Mesothelial cell of epicardium (in vitro differentiated cells): ENCODE measurements around the gene PPP1R13L. TPM values are rescaled to one million over a fixed set of nuclear protein-coding genes. Genes with fewer than 3 reads are reported as not detected.

ENCODE experiments used
- DNase-seq, 2 experiments: peaks; one replicate each; pipeline ENCODE4 v3.0.0; 2021; ENCODE audit warnings: low spot score in 2 of 2; ENCODE audit not compliant: unreplicated experiment in 2 of 2
- H3K27ac Mint-ChIP-seq: 2 replicates; pipeline ENCODE4 v1.8.0; 2021; ENCODE audit warnings: mixed read lengths
- H3K27me3 Mint-ChIP-seq: 2 replicates; pipeline ENCODE4 v1.8.0; 2021; ENCODE audit warnings: low read depth, mixed read lengths
- H3K36me3 Mint-ChIP-seq: 2 replicates; pipeline ENCODE4 v1.8.0; 2021; ENCODE audit warnings: mixed read lengths
- H3K4me1 Mint-ChIP-seq: 2 replicates; pipeline ENCODE4 v1.8.0; 2021; ENCODE audit warnings: mixed read lengths
- H3K4me3 Mint-ChIP-seq: 2 replicates; pipeline ENCODE4 v1.8.0; 2021; ENCODE audit warnings: mild to moderate bottlenecking, moderate library complexity, mixed read lengths
- H3K9me3 Mint-ChIP-seq: 2 replicates; pipeline ENCODE4 v1.8.0; 2021; ENCODE audit warnings: mixed read lengths
- CTCF ChIP-seq: fragments of 200-600 bp; sonication (generic); IDR thresholded peaks from one replicate; pipeline ENCODE4 v1.5.0; 2021; ENCODE audit warnings: antibody characterized with exemption; ENCODE audit not compliant: unreplicated experiment
- total RNA-seq: library from RNA; stranded (reverse); gene quantifications from 3 replicates; pipeline ENCODE4 v1.2.1, GENCODE V29; 2021

Gene PPP1R13L
- total RNA-seq, 1 donor from 2014 or later, result 64.0 TPM

GRCh38 chr19:45420356-45420755 is 15.5 kb upstream of the PPP1R13L start:
- no peak overlapping the region for H3K27ac Mint-ChIP-seq
- H3K36me3 Mint-ChIP-seq, result peaks cover 21% of the 10 kb centered on the region
- H3K27me3 Mint-ChIP-seq, result no peaks in the 10 kb centered on the region
- peaks cover 26% of the 10 kb centered on the region for H3K4me1 Mint-ChIP-seq
- DNase-seq, result no peak
- no peaks in the 10 kb centered on the region for H3K9me3 Mint-ChIP-seq
- TF ChIP-seq CTCF, result no peak
- H3K4me3 Mint-ChIP-seq, result no peak overlapping the region

GRCh38 chr19:45419895-45420294 is 15.0 kb upstream of the PPP1R13L start:
- Mint-ChIP-seq H3K36me3 (peaks cover 21% of the 10 kb centered on the region), H3K4me1 (peaks cover 26% of the 10 kb centered on the region), H3K27ac (no peak overlapping the region), H3K27me3 (no peaks in the 10 kb centered on the region), H3K9me3 (no peaks in the 10 kb centered on the region), H3K4me3 (no peak overlapping the region)
- no peak for TF ChIP-seq CTCF
- no peak for DNase-seq

GRCh38 chr19:45419396-45419795 is 14.5 kb upstream of the PPP1R13L start:
- no peak overlapping the region for H3K27ac Mint-ChIP-seq
- H3K4me1 Mint-ChIP-seq, result peaks cover 22% of the 10 kb centered on the region
- no peak for TF ChIP-seq CTCF
- H3K4me3 Mint-ChIP-seq, result no peak overlapping the region
- H3K27me3 Mint-ChIP-seq, result no peaks in the 10 kb centered on the region
- no peaks in the 10 kb centered on the region for H3K9me3 Mint-ChIP-seq
- no peak for DNase-seq
- peaks cover 25% of the 10 kb centered on the region for H3K36me3 Mint-ChIP-seq

GRCh38 chr19:45418802-45419201 is 13.9 kb upstream of the PPP1R13L start:
- Mint-ChIP-seq H3K4me1 (peaks cover 16% of the 10 kb centered on the region), H3K36me3 (peaks cover 29% of the 10 kb centered on the region), H3K27ac (no peak overlapping the region), H3K27me3 (no peaks in the 10 kb centered on the region), H3K9me3 (no peaks in the 10 kb centered on the region), H3K4me3 (no peak overlapping the region)
- no peak for TF ChIP-seq CTCF
- DNase-seq, result no peak

GRCh38 chr19:45417151-45417550 is 12.3 kb upstream of the PPP1R13L start:
- no peaks in the 10 kb centered on the region for H3K27me3 Mint-ChIP-seq
- H3K36me3 Mint-ChIP-seq, result peaks cover 39% of the 10 kb centered on the region
- no peak overlapping the region for H3K27ac Mint-ChIP-seq
- no peak overlapping the region for H3K4me3 Mint-ChIP-seq
- DNase-seq, result no peak
- H3K9me3 Mint-ChIP-seq, result no peaks in the 10 kb centered on the region
- peaks cover 3% of the 10 kb centered on the region for H3K4me1 Mint-ChIP-seq
- TF ChIP-seq CTCF, result no peak

GRCh38 chr19:45414468-45414867 is 9.6 kb upstream of the PPP1R13L start:
- Mint-ChIP-seq H3K4me3 (no peak overlapping the region), H3K27me3 (no peaks in the 10 kb centered on the region), H3K4me1 (no peaks in the 10 kb centered on the region), H3K27ac (no peak overlapping the region), H3K9me3 (no peaks in the 10 kb centered on the region), H3K36me3 (peaks cover 37% of the 10 kb centered on the region)
- no peak for DNase-seq
- no peak for TF ChIP-seq CTCF
